ENCODE measurements around the gene MFSD2A.

DNA sequence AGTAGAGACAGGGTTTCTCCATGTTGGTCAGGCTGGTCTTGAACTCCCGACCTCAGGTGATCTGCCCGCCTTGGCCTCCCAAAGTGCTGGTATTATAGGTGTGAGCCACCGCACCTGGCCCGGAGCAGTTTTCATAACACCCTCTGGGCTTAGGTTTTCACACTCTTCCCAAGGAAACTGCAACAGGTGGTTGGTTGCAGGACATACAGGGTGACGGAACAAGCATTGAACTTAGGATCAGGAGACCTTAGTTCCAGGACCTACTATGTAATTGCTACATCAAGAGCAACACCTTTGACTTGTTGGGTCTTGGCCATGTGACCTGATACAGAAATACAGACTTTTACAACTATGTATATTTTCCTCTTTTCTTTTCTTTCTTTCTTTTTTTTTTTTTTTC is 37.9 kb downstream of the MFSD2A start:
- TF ChIP-seq, protein P1, sequence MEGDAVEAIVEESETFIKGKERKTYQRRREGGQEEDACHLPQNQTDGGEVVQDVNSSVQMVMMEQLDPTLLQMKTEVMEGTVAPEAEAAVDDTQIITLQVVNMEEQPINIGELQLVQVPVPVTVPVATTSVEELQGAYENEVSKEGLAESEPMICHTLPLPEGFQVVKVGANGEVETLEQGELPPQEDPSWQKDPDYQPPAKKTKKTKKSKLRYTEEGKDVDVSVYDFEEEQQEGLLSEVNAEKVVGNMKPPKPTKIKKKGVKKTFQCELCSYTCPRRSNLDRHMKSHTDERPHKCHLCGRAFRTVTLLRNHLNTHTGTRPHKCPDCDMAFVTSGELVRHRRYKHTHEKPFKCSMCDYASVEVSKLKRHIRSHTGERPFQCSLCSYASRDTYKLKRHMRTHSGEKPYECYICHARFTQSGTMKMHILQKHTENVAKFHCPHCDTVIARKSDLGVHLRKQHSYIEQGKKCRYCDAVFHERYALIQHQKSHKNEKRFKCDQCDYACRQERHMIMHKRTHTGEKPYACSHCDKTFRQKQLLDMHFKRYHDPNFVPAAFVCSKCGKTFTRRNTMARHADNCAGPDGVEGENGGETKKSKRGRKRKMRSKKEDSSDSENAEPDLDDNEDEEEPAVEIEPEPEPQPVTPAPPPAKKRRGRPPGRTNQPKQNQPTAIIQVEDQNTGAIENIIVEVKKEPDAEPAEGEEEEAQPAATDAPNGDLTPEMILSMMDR (conservative IDR thresholded peaks at IDR 0.05; ENCODE audit: low read length), result no peak
- TF ChIP-seq EZH2phosphoT487 (IDR thresholded peaks at IDR 0.05; ENCODE audit: borderline replicate concordance), result no peak

Measured in Loucy (cell line).